SU-DHL-6 (cell line): ENCODE data around the gene JHY.

ENCODE experiments used
- H2AFZ ChIP-seq: fragments of 200-600 bp; sonication (generic); 2 replicates; pipeline ENCODE4 v1.6.1; 2014; ENCODE audit warnings: low read depth, mild to moderate bottlenecking, moderate library complexity, mixed read lengths, antibody characterized with exemption, low read length; ENCODE audit not compliant: severe bottlenecking
- H3F3A ChIP-seq: fragments of 200-600 bp; shearing (Covaris generic); 2 replicates; pipeline ENCODE4 v1.6.0; 2016; ENCODE audit warnings: antibody characterized with exemption, mild to moderate bottlenecking; ENCODE audit not compliant: insufficient read depth
- H3K27ac ChIP-seq: fragments of 200-600 bp; sonication (generic); 2 replicates; pipeline ENCODE4 v1.5.1; 2016; ENCODE audit warnings: low read depth, mild to moderate bottlenecking, low read length, moderate library complexity, mixed read lengths
- H3K27me3 ChIP-seq: fragments of 200-600 bp; sonication (generic), shearing (Covaris generic); 2 replicates; pipeline ENCODE4 v1.6.0; 2014; ENCODE audit warnings: mild to moderate bottlenecking, low read length
- H3K36me3 ChIP-seq: fragments of 200-600 bp; sonication (generic); 2 replicates; pipeline ENCODE4 v1.6.1; 2014; ENCODE audit warnings: mild to moderate bottlenecking, low read length, mixed read lengths
- H3K4me2 ChIP-seq: fragments of 300-600, 200-600 bp; shearing (Covaris generic), sonication (generic); 2 replicates; pipeline ENCODE4 v1.6.0; 2014; ENCODE audit warnings: low read length, low read depth, mild to moderate bottlenecking; ENCODE audit not compliant: poor library complexity, severe bottlenecking
- H3K4me3 ChIP-seq: fragments of 200-600 bp; sonication (generic); 2 replicates; pipeline ENCODE4 v1.5.1; 2014; ENCODE audit warnings: antibody characterized with exemption, low read length, mild to moderate bottlenecking, mixed read lengths; ENCODE audit not compliant: insufficient read depth, poor library complexity, severe bottlenecking
- H3K79me2 ChIP-seq: fragments of 200-600 bp; sonication (generic); 2 replicates; pipeline ENCODE4 v1.6.1; 2014; ENCODE audit warnings: mild to moderate bottlenecking, low read length, moderate library complexity; ENCODE audit not compliant: insufficient read depth
- H3K9ac ChIP-seq: fragments of 200-600 bp; sonication (generic); 2 replicates; pipeline ENCODE4 v1.7.0; 2014; ENCODE audit warnings: mild to moderate bottlenecking, low read length
- H3K9me2 ChIP-seq: fragments of 200-600 bp; sonication (generic); replicated peaks from 2 replicates; pipeline ENCODE4 v1.6.1; 2014; ENCODE audit warnings: low read length; ENCODE audit not compliant: insufficient read depth
- H3K9me3 ChIP-seq: fragments of 200-600 bp; sonication (generic); 2 replicates; pipeline ENCODE4 v1.6.1; 2014; ENCODE audit warnings: low read length, mixed read lengths; ENCODE audit not compliant: insufficient read depth
- H4K20me1 ChIP-seq: fragments of 200-600 bp; sonication (generic); 2 replicates; pipeline ENCODE4 v1.6.1; 2014; ENCODE audit warnings: low read depth, mild to moderate bottlenecking, antibody characterized with exemption, low read length, moderate library complexity, mixed read lengths
- CTCF ChIP-seq: fragments of 200-600 bp; sonication (generic); IDR thresholded peaks from one replicate; pipeline ENCODE4 v1.5.1; 2017; ENCODE audit warnings: antibody characterized with exemption, mild to moderate bottlenecking, low read length, moderate library complexity; ENCODE audit not compliant: insufficient read depth, poor library complexity, severe bottlenecking
- EZH2phosphoT487 ChIP-seq: fragments of 200-600 bp; sonication (generic), shearing (Covaris generic); conservative IDR thresholded peaks from 2 replicates; pipeline ENCODE4 v1.6.1; 2018; ENCODE audit warnings: mild to moderate bottlenecking, antibody characterized with exemption, low read length, moderate library complexity, mixed read lengths

Gene JHY

GRCh38 chr11:122978299-122978620, 95.7 kb downstream of the JHY start:
- no peaks in the 10 kb centered on the region for H3K9me2 ChIP-seq
- no peaks in the 10 kb centered on the region for H3K27me3 ChIP-seq
- H3K9ac ChIP-seq, result no peak overlapping the region
- TF ChIP-seq EZH2phosphoT487, result no peak
- TF ChIP-seq CTCF, result no peak
- H3K4me2 ChIP-seq, result no peak overlapping the region
- H3K27ac ChIP-seq, result no peak overlapping the region
- H3K79me2 ChIP-seq, result no peaks in the 10 kb centered on the region
- H2AFZ ChIP-seq, result no peak overlapping the region
- no peak overlapping the region for H3K4me3 ChIP-seq
- no peaks in the 10 kb centered on the region for H3F3A ChIP-seq
- H3K36me3 ChIP-seq, result no peaks in the 10 kb centered on the region
- H3K9me3 ChIP-seq, result no peaks in the 10 kb centered on the region
- no peaks in the 10 kb centered on the region for H4K20me1 ChIP-seq

GRCh38 chr11:122979103-122979814, 96.7 kb downstream of the JHY start:
- Histone ChIP-seq H2AFZ (no peak overlapping the region), H3K27me3 (no peaks in the 10 kb centered on the region), H3K27ac (no peak overlapping the region), H3K9me3 (no peaks in the 10 kb centered on the region), H3K79me2 (no peaks in the 10 kb centered on the region), H3F3A (no peaks in the 10 kb centered on the region), H3K36me3 (no peaks in the 10 kb centered on the region), H3K9ac (no peak overlapping the region), H3K9me2 (no peaks in the 10 kb centered on the region), H3K4me3 (no peak overlapping the region), H3K4me2 (no peak overlapping the region), H4K20me1 (no peaks in the 10 kb centered on the region)
- no peak for TF ChIP-seq EZH2phosphoT487

GRCh38 chr11:122979815-122980595, 97.4 kb downstream of the JHY start:
- TF ChIP-seq CTCF (no peak), EZH2phosphoT487 (no peak)
- no peak overlapping the region for H3K27ac ChIP-seq
- no peak overlapping the region for H3K4me2 ChIP-seq
- no peaks in the 10 kb centered on the region for H3K9me3 ChIP-seq
- no peaks in the 10 kb centered on the region for H4K20me1 ChIP-seq
- H3K4me3 ChIP-seq, result no peak overlapping the region
- H3K9me2 ChIP-seq, result no peaks in the 10 kb centered on the region
- H3F3A ChIP-seq, result no peaks in the 10 kb centered on the region
- H2AFZ ChIP-seq, result no peak overlapping the region
- H3K36me3 ChIP-seq, result no peaks in the 10 kb centered on the region
- H3K79me2 ChIP-seq, result no peaks in the 10 kb centered on the region
- H3K27me3 ChIP-seq, result no peaks in the 10 kb centered on the region
- H3K9ac ChIP-seq, result no peak overlapping the region
